Endothelial cell (in vitro differentiated cells): ENCODE results near the gene ST3GAL4. TPM values are rescaled to one million over a fixed set of nuclear protein-coding genes. Genes with fewer than 3 reads are reported as not detected.

Experiments used
- DNase-seq: peaks from one replicate; pipeline ENCODE4 v3.0.0; 2021; ENCODE audit warnings: low spot score
- H3K27ac Mint-ChIP-seq: one replicate; pipeline ENCODE4 v1.8.0; 2021; ENCODE audit warnings: mixed read lengths, inconsistent platforms; ENCODE audit not compliant: unreplicated experiment
- H3K27me3 Mint-ChIP-seq: one replicate; pipeline ENCODE4 v1.8.0; 2021; ENCODE audit warnings: mild to moderate bottlenecking, moderate library complexity, mixed read lengths, inconsistent platforms; ENCODE audit not compliant: unreplicated experiment
- H3K36me3 Mint-ChIP-seq: one replicate; pipeline ENCODE4 v1.8.0; 2021; ENCODE audit warnings: mild to moderate bottlenecking, low read depth, mixed read lengths, inconsistent platforms; ENCODE audit not compliant: unreplicated experiment
- H3K4me1 Mint-ChIP-seq: one replicate; pipeline ENCODE4 v1.8.0; 2021; ENCODE audit warnings: mild to moderate bottlenecking, mixed read lengths, inconsistent platforms; ENCODE audit not compliant: unreplicated experiment
- H3K4me3 Mint-ChIP-seq: one replicate; pipeline ENCODE4 v1.8.0; 2021; ENCODE audit warnings: mild to moderate bottlenecking, mixed read lengths, inconsistent platforms; ENCODE audit not compliant: unreplicated experiment
- H3K9me3 Mint-ChIP-seq: one replicate; pipeline ENCODE4 v1.8.0; 2021; ENCODE audit warnings: mixed read lengths, inconsistent platforms; ENCODE audit not compliant: unreplicated experiment
- CTCF ChIP-seq: fragments of 200-600 bp; sonication (generic); IDR thresholded peaks from one replicate; pipeline ENCODE4 v1.5.0; 2021; ENCODE audit warnings: antibody characterized with exemption; ENCODE audit not compliant: unreplicated experiment
- total RNA-seq: library from RNA; stranded (reverse); fragmentation: NEBNext Ultra II Directional; extraction: Animal tissue kit (Norgen Biotek cat#: 25700); gene quantifications from one replicate; pipeline ENCODE4 v1.2.1, GENCODE V29; 2021; ENCODE audit not compliant: unreplicated experiment

The ST3GAL4 gene
- total RNA-seq, 1 donor from 2014 or later: 25.9 TPM

DNA sequence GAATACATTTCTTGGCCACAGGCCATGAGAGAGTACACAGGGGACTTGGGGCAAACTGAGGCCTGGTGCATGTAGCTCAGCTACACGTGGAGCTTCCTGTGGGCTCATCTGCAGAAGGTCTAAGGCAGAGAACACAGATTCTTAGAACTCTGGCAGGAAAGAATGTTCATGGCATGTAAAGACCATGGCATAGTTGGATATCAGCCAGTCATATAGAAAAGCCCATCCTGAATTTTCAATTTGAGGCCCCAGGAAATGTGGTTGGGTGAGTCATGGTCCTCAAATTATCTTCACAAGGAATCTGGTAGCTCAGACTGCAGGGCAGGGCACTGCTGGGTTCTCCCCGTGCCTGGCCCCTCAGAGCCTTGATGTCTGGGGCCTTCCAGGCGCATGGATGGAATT, 13.7 kb upstream of the ST3GAL4 start:
- Mint-ChIP-seq H3K36me3 (peaks cover 5% of the 10 kb centered on the region), H3K9me3 (no peaks in the 10 kb centered on the region), H3K4me1 (peaks cover 74% of the 10 kb centered on the region), H3K27me3 (peaks cover 16% of the 10 kb centered on the region), H3K4me3 (peak overlapping the region; percentile 56), H3K27ac (peak overlapping the region; percentile 36)
- no peak for TF ChIP-seq CTCF
- no peak for DNase-seq

GRCh38 chr11:126343051-126343450, 12.4 kb upstream of the ST3GAL4 start:
- no peak for DNase-seq
- H3K27ac Mint-ChIP-seq: no peak overlapping the region
- H3K27me3 Mint-ChIP-seq: peaks cover 16% of the 10 kb centered on the region
- peaks cover 61% of the 10 kb centered on the region for H3K4me1 Mint-ChIP-seq
- H3K36me3 Mint-ChIP-seq: peaks cover 5% of the 10 kb centered on the region
- TF ChIP-seq CTCF: no peak
- no peaks in the 10 kb centered on the region for H3K9me3 Mint-ChIP-seq
- no peak overlapping the region for H3K4me3 Mint-ChIP-seq

DNA sequence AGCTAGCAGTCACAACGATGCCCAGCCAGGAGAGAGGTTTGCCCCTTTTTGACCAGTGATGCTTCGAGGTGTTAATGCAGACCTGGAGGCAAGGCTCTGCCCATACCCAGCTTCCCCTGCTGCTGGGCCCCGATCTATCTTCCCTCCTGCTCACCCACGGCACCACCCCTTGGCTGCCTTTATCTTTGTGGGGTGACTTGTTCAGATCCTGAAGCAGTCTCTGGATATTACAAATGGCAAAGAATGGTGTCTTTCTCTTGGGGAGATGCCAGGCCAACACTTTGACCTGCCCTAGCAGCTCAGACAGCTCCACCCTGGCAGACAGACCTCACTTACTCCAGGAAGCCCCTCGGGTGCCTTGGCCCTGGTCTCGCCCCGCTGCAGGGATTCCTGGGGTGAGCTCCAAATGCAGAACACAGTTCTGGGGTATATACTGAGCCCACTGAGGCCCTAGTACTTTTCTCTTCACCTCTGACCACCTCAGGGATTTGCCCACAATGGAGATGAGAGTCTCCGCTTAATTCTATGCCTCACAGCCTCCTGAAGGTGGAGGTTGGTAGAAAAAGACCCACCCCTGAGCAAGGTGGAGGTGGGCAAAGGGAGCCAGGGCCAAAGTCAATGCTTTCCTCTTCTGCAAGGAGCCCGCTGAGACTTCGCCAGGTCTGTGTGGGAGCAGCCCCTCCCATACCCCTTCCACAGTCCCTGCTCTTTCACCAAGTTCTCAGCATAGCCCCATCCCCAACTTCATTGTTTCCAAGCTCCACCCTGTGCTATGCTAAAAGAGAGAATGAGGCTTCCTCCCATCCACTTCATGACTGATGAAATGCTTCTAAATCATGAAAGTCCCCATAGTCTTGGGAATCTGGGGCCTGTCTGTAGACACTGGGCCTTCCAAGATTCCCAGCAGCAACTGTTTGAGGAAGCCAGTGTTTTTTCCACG, 11.1 kb upstream of the ST3GAL4 start:
- Mint-ChIP-seq H3K4me1 (peaks cover 60% of the 10 kb centered on the region), H3K27me3 (peaks cover 11% of the 10 kb centered on the region), H3K36me3 (peaks cover 9% of the 10 kb centered on the region), H3K27ac (no peak overlapping the region), H3K9me3 (no peaks in the 10 kb centered on the region), H3K4me3 (peak overlapping the region; percentile 60)
- no peak for DNase-seq
- TF ChIP-seq CTCF: no peak

DNA sequence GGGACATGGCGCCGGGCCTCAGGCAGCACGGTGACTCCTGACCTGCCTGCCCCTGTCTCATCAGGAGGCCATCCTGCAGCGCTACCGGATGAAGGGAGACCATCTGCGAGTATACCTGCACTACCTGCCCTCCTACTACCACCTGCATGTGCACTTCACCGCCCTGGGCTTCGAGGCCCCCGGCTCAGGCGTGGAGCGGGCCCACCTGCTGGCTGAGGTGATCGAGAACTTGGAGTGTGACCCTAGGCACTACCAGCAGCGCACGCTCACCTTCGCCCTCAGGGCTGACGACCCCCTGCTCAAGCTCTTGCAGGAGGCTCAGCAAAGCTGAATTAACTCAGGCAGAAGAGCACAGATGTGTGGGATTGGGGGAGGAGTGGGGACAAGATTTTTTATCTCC, 10.2 kb upstream of the ST3GAL4 start:
- H3K4me3 Mint-ChIP-seq: no peak overlapping the region
- TF ChIP-seq CTCF: no peak
- H3K27me3 Mint-ChIP-seq: peaks cover 11% of the 10 kb centered on the region
- H3K27ac Mint-ChIP-seq: no peak overlapping the region
- no peak for DNase-seq
- H3K4me1 Mint-ChIP-seq: peaks cover 57% of the 10 kb centered on the region
- no peaks in the 10 kb centered on the region for H3K9me3 Mint-ChIP-seq
- peaks cover 9% of the 10 kb centered on the region for H3K36me3 Mint-ChIP-seq
